Brain microvascular endothelial cell (primary cell): ENCODE data around the gene DNAJB4.
A peak's percentile ranks its signal among the peaks of the same experiment; 100 is the strongest.

Experiments
- DNase-seq: peaks from one replicate; pipeline ENCODE4 v3.0.0-alpha.2; 2020
- H3K27ac ChIP-seq: fragments of 250-450 bp; sonication (Bioruptor Pico); 2 replicates; pipeline ENCODE4 v1.5.1; 2020; ENCODE audit warnings: mild to moderate bottlenecking, moderate library complexity
- H3K27me3 ChIP-seq: fragments of 250-450 bp; sonication (Bioruptor Pico); replicated peaks from 2 replicates; pipeline ENCODE4 v1.5.1; 2020; ENCODE audit warnings: mild to moderate bottlenecking
- H3K36me3 ChIP-seq: fragments of 250-450 bp; sonication (Bioruptor Pico); replicated peaks from 2 replicates; pipeline ENCODE4 v1.5.1; 2020; ENCODE audit warnings: mild to moderate bottlenecking
- H3K4me3 ChIP-seq: 2 replicates; pipeline ENCODE4 v1.5.1; 2011; ENCODE audit warnings: low read depth, mild to moderate bottlenecking, control low read depth, low read length, moderate library complexity
- in situ Hi-C: cut with HindIII; loops from 2 replicates; pipeline ENCODE4 v1.10.0; 2017; ENCODE audit warnings: low sequenced_read_pairs, low pct_ligation_motif_present
- TF ChIP-seq, protein P1 (sequence below): IDR thresholded peaks from 2 replicates; pipeline ENCODE4 v1.5.1; 2011; ENCODE audit warnings: low read depth, mild to moderate bottlenecking, moderate library complexity, low read length, control low read depth, inconsistent platforms; ENCODE audit errors: missing control alignments

The DNAJB4 gene

DNA sequence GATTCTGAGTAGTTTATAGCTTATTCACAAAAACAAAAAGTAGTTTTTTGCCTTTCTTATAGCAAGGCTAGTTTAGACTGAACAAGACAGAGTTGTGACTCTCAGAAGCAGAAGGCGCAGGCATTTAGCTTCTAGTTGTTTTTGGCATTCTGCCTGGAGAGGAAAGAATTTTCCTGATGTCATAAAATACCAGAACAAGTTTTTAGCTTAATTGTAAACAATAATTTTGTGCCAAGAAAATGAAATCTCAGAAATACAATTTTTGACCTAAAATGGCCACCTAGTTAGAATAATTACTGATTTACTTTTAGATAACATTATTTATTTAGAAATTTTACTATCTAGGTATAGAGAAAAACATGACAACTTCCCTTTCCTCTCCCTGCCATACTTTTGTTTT lies 1.0 kb downstream of the DNAJB4 start:
- TF ChIP-seq, protein P1, sequence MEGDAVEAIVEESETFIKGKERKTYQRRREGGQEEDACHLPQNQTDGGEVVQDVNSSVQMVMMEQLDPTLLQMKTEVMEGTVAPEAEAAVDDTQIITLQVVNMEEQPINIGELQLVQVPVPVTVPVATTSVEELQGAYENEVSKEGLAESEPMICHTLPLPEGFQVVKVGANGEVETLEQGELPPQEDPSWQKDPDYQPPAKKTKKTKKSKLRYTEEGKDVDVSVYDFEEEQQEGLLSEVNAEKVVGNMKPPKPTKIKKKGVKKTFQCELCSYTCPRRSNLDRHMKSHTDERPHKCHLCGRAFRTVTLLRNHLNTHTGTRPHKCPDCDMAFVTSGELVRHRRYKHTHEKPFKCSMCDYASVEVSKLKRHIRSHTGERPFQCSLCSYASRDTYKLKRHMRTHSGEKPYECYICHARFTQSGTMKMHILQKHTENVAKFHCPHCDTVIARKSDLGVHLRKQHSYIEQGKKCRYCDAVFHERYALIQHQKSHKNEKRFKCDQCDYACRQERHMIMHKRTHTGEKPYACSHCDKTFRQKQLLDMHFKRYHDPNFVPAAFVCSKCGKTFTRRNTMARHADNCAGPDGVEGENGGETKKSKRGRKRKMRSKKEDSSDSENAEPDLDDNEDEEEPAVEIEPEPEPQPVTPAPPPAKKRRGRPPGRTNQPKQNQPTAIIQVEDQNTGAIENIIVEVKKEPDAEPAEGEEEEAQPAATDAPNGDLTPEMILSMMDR = no peak
- peak; percentile 81 for DNase-seq
- in situ Hi-C loops = no loop called here
- Histone ChIP-seq H3K27ac (peak overlapping the region; percentile 92), H3K27me3 (no peaks in the 10 kb centered on the region), H3K36me3 (no peaks in the 10 kb centered on the region), H3K4me3 (peak overlapping the region; percentile 69)

DNA sequence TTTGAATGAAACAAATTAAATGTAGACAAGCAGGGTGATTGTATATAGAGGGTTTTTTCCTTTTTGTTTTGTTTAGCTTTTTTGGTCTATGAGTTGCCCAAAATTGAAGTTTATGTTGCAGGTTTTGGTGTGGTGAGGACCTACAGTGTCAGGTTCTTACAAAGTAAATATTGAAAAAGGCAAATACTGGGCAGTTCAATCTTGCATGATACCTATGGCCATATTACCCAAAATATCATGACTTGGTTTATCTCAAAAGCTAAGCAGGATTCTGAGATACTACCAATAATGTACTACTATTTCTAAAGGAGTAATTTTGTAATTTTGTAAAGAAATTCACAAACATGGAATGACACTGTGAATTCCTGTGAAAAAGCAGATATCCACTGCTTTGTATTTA lies 1.8 kb downstream of the DNAJB4 start:
- peak overlapping the region; percentile 92 for H3K27ac ChIP-seq
- no peak for DNase-seq
- TF ChIP-seq, protein P1 = no peak
- peak overlapping the region; percentile 69 for H3K4me3 ChIP-seq
- no peaks in the 10 kb centered on the region for H3K27me3 ChIP-seq
- no peaks in the 10 kb centered on the region for H3K36me3 ChIP-seq
- in situ Hi-C loops = no loop called here

DNA sequence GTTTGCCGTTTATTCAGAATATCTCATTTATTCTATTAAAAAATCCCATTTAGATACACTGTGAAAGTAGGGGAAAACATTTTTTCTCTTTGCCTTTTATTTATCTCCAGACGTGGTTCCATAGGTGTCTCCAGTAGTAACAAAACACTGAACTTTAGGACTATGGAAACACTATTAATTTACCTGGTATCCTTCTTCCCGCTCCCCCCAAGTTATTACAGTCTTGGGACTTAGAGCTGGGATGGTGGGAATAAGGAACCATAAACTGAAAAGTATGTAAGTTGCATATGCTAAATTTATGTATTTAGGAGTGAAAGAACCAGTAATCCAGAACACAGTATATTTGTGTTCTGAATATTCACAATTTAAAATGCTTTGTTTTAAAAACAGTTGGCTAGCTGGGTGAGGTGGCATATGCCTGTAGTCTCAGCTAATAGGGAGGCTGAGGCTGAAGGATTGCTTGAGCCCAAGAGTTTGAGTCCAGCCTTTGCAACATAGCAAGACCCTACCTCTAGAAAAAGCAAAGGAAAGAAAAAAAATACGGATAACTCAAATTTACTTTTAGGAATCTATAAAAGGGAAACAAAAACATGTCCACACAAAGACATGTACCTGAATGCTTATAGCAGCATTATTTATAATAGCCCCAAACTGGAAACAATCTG lies 3.1 kb downstream of the DNAJB4 start:
- in situ Hi-C loops = no loop called here
- Histone ChIP-seq H3K36me3 (peaks cover 7% of the 10 kb centered on the region), H3K4me3 (peak overlapping the region; percentile 69), H3K27me3 (no peaks in the 10 kb centered on the region), H3K27ac (peak overlapping the region; percentile 13)
- DNase-seq = no peak
- TF ChIP-seq, protein P1 = no peak

DNA sequence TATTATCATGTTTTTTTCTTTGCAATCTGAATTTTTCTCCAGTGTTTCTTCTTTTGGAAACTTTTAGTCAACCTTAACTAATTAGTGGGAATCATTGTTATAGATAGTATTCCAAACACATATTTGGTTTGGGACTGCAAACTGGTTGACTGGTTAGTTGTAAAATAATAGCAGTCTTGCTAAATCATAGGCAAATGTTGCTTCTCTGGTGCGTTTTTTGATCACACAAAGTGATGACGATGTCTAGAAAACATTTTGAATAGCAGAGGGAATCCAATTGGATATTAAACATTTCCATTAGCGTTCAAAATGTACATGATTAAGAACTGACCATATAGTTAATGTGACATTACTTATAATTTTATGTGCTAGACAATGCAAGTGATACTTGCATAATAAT lies 4.5 kb downstream of the DNAJB4 start:
- TF ChIP-seq, protein P1 = no peak
- H3K27me3 ChIP-seq = no peaks in the 10 kb centered on the region
- H3K27ac ChIP-seq = no peak overlapping the region
- no peak for DNase-seq
- H3K36me3 ChIP-seq = peaks cover 19% of the 10 kb centered on the region
- peak overlapping the region; percentile 26 for H3K4me3 ChIP-seq
- in situ Hi-C loops = no loop called here

DNA sequence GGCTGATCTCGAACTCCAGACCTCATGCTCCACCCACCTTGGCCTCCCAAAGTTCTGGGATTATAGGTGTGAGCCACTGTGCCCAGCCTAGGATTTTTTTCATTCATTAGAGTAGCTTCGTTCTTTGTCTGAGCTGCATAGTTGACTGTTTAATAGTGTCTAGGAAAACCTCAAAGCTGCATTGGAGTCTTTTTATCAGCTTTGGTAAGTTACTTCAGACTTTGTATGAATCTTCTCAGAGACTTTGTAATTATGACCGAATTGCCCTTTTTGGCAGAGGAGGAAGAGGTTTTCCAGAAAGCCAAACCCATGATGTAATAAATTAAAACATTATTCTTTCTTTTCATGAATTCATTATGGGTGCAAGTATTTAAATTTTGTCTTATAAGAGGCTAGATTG lies 5.1 kb downstream of the DNAJB4 start:
- no peak for DNase-seq
- in situ Hi-C loops = no loop called here
- Histone ChIP-seq H3K27me3 (no peaks in the 10 kb centered on the region), H3K4me3 (no peak overlapping the region), H3K27ac (peak overlapping the region; percentile 16), H3K36me3 (peaks cover 24% of the 10 kb centered on the region)
- TF ChIP-seq, protein P1 = no peak

DNA sequence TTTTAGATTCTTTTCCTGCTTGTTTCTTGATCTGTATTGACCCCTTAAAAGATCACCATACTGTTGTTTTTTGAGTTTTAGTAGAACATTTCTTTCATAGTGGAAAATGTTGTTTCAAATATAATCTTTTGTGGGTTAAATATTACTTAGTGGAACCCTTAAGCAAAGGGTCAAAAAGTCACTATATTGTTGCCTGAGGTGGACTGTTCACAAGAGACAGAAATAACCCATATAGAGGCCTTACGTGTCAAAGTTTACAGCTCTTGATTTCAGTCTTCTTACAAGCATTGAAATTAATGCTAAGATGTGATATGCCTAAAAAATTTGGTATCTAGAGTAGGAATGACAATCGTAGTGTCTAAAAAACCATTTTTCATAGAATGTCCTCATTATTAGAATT lies 6.3 kb downstream of the DNAJB4 start:
- no peak for DNase-seq
- no peak overlapping the region for H3K4me3 ChIP-seq
- TF ChIP-seq, protein P1 = no peak
- in situ Hi-C loops = no loop called here
- no peaks in the 10 kb centered on the region for H3K27me3 ChIP-seq
- H3K36me3 ChIP-seq = peaks cover 33% of the 10 kb centered on the region
- no peak overlapping the region for H3K27ac ChIP-seq
